Non-pigmented ciliary epithelial cell (primary cell): ENCODE results near the gene FAM90A1.
"Not testable (repeated sequence)": the region's sequence is repeated elsewhere in the genome, so short reads cannot be mapped to it uniquely, and the experiment has no call there.

ENCODE experiments used
- DNase-seq: peaks from one replicate; pipeline ENCODE4 v3.0.0-alpha.2; 2010; ENCODE audit warnings: low read depth

The FAM90A1 gene, protein sequence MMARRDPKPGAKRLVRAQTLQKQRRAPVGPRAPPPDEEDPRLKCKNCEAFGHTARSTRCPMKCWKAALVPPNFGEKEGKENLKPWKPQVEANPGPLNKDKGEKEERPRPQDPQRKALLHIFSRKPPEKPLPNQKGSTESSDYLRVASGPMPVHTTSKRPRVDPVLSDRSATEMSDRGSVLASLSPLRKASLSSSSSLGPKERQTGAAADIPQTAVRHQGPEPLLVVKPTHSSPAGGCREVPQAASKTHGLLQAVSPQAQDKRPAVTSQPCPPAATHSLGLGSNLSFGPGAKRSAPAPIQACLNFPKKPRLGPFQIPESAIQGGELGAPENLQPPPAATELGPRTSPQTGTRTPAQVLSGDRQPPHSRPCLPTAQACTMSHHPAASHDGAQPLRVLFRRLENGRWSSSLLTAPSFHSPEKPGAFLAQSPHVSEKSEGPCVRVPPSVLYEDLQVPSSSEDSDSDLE

DNA sequence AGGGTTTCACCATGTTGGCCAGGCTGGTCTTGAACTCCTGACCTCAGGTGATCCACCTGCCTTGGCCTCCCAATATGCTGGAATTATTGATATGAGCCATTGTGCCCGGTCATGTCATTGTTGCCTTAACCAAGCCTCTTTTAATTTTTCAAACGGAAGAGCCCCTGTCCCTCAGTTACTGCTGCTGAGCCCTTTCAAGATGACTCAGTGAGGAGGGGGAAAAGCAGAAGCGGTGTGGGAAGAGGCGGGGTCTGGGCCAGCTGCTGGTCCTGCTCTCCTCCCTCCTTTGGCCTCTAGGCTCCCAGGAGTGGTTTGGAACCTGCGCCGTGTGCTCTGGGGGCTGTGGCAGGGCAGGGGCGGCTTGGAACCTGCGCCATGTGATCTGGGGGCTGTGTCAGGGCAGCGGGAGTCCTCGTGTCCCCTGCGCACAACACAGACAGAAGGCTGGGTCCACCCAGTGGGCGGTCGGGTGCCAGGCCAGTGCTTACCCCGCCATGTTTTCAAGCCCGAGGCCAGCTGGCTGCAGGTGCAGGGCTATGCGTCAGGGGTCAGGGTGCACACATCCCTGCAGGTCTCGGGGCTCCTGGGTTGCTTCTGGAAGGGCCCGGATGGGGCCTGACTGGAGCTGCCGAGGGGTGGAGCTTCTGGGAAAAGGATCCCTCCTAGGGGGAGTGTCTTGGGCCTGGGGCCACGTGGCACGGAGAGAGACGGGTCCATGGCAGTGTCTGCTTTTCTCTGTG lies at the start of gene FAM90A1:
Gene FAM90A1, minus strand, starts transcription at position 627 of the 740 bp plus-strand sequence. CDS start 2,786 bp downstream, outside the sequence.
- DNase-seq, result not testable (repeated sequence)

DNA sequence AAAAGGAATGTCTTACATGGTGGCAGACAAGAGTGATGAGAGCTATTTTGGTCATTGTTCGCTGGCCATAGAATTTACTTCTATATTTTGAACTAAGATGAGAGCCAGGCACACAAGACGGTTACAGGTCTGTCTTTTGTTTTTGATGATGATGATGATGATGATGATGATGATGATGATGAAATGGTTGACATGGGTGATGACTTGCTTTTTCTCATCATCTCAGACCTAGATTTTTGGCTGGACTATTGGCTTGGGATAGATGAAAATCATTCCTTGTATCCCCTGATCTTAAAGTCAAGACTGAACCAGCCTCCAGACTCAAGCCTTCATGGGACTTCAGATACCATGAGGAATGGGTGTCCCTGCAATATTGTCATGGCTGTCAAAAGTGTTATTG lies 49.0 kb upstream of the FAM90A1 start:
- not testable (repeated sequence) for DNase-seq

DNA sequence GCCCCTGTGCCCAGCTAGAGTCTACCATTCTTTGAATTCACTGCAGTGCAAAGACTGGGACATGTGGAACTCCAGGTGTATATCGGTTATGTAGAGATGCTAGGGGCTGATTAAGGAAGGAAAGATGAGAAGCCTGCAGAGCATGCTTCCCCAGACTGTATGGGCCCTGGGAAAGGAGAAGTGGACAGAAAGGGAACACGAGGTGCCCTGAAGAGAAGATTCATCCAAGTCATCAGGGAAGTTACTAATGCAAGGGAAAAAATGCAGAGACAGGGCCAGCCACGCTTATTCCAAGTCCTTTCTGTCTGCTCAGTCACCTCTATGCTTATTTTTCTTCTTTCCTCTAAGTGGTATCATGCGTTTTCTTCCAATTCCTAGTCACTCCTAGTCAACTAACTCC lies 39.3 kb upstream of the FAM90A1 start:
- DNase-seq, result not testable (repeated sequence)

DNA sequence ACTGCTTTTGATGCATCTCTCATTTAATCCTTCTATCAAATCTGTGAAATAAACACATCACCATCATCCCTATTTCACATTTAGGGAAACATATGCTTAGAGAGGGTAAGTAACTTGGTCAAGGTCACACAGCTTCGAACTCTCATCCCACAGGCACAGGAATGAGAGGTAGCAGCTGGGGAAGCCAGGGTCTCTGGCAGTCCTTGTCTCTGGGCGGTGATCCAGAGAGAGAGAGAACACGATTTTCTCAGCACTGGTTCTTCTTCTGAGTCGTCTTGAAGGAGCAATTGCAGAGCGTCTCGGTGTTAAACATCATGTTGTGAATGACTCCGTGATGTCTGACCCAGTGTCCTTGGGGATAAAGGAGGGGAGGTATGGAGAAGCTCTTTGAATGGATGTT lies 36.8 kb upstream of the FAM90A1 start:
- DNase-seq, result not testable (repeated sequence)

DNA sequence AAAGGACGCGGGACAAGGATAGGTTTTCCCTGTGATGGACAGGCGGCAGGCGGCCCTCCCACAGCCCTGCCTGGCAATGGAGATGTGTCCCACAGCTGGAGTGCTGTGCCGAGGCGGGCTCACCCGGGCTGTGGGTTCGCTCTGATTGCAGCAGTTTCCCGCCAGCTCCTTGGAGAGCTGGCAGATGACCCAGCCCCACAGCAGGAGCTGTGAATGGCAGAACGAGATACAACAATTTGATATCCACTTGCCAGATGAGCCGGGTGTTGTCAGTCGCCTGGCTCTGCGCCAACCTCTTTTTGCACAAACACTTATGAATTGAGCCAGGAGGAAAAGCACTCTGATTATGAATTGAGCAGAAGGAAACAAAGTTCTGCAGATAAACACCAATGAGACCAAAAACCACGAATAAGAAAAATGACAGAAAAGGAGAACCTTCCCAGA lies 33.7 kb upstream of the FAM90A1 start:
- DNase-seq, result not testable (repeated sequence)

DNA sequence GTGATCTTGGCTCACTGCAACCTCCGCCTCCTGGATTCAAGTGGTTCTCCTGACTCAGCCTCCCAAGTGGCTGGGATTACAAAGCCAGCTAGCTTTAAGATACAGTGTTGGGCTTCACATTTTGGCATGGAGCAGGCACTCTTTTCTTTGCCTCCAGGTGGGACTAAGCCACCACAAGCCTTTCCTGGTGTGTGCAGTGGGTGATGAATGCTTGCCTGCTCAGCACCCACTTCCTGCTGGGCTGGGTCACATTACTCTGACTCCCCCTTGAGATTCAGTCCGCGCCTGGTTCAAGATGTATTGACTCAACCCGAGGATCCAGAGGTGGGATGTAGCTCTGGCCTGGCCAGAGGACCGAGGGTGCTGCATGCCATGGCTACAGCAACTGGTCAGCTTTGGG lies 28.9 kb upstream of the FAM90A1 start:
- DNase-seq, result not testable (repeated sequence)

DNA sequence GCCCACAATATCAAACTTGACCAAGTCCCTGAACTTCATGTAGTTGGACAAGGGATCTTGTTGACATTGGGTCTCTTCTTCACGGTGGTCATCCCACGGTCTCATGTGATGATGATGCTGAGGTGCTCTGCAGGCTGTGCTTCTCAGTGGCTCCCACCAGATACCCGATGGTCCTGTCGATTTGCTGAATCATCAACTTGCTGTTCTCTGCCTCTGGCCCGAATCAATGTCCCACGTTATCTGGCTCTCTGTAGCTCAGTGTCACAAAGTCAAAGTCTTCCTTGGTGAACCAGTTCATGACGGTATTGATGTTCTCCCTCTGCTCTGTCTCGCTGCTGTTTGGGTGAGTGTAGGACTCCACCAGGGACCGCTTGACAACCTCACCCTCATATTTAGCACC lies 27.3 kb upstream of the FAM90A1 start:
- DNase-seq, result not testable (repeated sequence)

DNA sequence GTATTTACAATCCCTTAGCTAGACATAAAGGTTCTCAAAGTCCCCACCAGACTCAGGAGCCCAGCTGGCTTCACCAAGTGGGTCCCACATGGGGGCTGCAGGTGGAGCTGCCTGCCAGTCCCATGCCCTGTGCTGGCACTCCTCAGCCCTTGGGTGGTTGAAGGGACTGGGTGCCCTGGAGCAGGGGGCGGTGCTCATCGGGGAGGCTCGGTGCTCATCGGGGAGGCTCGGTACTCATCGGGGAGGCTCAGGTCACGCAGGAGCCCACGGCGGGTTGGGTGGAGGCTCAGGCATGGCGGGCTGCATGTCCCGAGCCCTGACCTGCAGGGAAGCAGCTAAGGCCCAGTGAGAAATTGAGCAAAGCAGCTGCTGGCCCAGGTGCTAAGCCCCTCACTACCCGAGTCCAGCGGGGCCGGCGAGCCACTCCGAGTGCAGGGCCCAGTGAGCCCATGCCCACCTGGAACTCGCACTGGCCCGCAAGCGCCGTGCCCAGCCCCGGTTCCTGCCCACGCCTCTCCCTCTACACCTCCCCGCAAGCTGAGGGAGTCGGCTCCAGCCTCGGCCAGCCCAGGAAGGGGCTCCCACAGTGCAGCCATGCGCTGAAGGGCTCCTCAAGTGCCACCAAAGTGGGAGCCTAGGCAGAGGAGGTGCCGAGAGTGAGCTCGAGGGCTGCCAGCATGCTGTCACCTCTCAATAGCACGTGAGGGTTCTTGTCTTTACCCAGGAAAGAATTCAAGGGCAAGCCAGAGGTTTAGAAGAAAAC lies 24.8 kb upstream of the FAM90A1 start:
- not testable (repeated sequence) for DNase-seq

DNA sequence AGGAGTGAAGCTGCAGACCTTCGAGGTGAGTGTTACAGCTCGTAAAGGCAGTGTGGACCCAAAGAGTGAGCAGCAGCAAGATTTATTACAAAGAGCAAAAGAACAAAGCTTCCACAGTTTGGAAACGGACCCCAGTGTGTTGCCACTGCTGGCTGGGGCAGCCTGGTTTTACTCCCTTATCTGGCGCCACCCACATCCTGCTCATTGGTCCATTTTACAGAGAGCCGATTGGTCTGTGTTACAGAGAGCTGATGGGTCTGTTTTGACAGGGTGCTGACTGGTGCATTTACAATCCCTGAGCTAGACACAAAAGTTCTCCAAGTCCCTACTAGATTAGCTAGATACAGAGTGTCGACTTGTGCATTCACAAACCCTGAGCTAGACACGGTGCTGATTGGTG lies 24.2 kb upstream of the FAM90A1 start:
- DNase-seq, result not testable (repeated sequence)

DNA sequence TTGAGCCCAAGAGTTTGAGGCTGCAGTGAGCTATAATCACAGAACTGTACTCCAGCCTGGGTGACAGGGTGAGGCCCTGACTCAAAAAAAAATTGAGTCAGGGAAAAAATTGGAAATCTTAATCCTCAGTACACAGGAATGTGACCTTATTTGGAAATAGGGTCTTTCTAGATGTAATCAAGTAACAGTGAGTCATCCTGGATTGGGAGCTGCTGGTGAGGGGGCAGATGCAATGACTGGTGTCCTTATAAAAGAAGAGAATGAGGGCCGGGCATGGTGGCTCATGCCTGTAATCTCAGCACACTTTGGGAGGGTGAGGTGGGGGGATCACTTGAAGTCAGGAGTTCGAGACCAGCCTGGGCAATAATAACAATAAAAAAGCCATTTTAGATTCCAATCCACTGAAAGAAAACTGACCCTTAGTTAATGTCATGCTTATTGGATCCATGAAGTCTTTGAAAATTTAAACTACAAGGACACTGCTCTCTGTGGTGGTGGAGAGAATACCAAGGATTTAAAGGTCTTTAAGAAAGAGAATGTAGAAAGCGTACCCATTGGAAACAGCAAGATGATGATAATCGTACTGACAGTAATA lies 19.6 kb upstream of the FAM90A1 start:
- DNase-seq, result not testable (repeated sequence)

DNA sequence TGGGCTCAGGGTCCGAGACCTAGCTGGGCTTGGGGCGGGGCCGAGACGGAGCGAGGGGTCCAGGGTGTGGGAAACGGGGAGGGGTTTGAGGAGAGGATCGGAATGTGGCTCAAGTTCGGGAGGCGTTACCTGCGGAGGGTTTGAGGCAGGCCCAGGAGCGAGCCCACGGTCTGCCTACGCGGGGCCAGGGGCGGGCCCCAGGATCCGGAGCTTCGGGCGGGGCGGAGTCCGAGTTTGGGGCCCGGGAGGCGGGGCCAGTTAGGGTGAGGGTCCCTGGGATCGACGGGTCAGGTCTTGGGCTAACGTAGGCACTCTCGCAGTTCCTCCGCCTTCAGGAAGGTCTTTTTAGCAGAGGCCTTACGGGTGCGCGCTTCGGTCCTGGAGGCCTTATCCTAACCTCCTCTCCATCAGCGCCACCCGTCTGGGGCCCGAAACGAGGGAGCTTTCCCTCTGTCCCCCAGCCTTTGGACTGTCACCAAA lies 16.3 kb upstream of the FAM90A1 start:
- DNase-seq, result not testable (repeated sequence)

DNA sequence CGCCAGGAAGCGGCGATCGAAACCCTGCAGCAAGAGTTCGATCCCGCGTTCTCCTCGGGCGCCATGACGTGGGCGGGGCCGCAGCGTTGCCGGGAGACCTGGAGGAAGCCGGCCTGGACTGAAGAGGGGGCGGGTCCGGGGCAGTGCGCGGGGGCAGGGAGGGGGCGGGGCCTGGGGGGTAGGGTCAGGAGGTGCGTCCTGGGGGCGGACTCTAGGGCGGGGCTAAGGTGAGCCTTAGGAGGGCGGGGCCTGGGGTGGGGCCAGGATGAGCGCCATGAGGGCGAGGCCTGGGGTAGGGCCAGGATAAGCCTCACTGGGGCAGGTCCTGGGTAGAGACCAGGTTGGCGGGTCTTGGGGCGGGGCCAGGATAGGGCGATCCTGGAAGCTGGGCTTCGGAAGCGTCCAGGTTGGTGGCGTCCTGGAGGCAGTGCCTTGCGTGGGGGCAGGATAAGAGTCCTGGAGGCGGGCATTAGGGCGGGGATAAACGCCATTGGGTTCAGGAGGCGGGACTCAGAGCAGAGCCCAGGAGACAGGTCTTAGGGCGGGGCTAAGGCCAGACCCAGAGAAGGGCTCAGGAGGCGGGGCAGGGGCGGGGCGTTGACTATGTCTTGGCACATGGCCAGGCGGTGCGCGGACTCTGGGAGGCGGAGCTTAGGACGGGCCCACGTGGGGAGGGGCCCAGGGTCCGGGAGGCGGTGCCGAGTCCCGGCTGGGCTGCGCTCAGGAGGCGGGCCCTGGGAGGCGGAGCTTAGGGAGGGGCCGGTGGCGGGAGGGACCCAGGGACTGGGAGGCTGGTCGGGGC lies 15.7 kb upstream of the FAM90A1 start:
- DNase-seq, result peak; percentile 74

DNA sequence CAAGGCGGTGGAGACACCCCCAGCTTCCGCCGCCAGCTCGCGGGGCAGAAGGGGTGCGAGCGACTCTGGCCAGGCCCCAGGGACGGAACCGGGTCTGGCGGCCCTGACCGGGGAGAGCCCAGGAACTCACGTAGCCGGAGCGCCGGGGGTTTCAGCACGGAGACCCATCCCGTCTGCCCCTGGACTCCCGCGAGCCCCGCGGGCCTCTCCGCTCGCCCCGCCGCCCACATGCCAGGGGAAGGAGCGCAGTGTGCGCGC lies 15.1 kb upstream of the FAM90A1 start:
- not testable (repeated sequence) for DNase-seq

DNA sequence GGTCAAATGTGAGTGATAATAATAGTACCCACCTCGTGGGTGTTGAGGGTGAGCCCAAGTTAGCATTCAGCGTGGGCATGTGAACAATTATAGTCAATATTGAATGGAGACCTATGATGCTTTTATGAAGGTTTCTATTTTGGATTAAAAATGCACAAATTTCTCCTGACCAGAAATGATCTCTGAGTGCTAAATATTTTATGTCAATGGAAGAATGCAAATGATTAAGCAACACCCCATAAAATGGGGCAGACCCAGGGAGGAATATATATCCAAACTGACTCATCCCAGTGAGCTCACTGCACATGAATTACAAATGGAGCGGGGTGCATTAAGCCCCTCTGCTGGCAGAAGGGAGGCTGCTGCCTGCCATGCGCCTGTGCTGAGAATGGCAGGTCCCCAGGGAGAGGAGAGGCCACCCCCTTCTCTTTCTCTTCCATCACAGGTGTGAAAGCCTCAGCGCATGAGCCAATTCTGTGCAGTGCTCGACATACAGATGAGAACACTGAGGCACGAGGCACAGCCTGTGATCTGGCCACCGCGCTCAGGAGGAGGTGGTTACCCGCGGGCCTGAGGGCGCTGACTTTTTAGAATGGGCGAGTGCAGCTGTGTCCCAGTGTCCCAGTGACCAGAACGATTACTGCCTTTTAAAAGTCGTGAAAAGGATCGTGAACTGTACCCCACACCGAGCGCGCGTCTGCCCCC lies 14.7 kb upstream of the FAM90A1 start:
- not testable (repeated sequence) for DNase-seq

DNA sequence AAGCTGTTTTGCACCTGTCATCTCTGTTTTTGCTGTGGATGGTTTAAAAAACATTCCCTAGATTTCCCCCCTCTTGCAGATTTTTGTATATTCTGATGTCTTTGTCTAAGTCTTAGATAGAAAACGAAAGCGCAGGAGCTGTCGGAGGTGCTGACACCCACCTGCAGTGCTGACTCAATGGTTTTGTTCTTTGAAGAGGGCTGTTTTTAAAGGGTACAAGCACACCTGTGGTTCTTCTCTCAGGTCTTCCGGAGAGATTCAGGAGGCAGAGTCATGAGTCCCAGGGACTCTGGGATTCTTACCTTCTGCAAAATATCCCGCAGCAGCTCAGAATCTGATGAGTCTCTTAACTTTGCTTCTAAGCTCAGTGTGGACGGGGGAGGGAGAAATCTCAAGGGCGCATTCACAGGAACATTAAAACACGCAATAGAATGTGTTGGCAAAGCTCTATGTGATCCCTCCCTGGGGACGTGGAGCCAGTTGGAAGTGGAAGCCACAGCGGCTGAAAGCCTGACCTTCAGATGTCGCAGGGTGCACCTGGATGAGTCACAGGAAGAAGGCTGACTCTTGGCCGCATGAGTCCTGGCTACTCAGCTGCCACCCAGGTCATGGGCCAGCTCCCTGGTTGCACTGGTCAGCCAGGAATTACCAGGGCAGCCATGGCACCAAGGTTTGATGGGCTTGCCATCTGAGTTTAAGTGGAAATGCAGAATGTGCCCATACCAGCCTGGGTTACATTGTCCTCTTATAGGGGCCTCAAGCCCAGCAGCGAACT lies 13.1 kb upstream of the FAM90A1 start:
- not testable (repeated sequence) for DNase-seq

DNA sequence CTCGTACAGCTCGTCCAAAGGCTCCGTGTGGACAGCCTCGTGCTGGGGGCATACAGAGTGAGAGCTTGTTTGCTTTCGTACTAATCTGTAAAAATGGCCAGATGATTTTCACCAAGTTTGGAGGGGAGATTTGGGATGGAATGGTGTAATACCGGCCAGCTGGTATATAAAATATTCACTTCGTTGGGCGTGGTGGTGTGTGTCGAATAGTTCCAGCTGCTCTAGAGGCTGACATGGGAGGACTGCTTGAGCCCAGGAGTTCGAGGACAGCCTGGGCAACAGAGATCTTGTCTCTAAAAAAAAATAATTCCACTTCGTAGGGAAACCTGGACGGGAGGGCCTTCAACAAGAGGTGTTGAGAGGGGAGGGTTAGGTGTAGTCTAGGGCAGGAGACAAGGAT lies 9.6 kb upstream of the FAM90A1 start:
- DNase-seq, result not testable (repeated sequence)

DNA sequence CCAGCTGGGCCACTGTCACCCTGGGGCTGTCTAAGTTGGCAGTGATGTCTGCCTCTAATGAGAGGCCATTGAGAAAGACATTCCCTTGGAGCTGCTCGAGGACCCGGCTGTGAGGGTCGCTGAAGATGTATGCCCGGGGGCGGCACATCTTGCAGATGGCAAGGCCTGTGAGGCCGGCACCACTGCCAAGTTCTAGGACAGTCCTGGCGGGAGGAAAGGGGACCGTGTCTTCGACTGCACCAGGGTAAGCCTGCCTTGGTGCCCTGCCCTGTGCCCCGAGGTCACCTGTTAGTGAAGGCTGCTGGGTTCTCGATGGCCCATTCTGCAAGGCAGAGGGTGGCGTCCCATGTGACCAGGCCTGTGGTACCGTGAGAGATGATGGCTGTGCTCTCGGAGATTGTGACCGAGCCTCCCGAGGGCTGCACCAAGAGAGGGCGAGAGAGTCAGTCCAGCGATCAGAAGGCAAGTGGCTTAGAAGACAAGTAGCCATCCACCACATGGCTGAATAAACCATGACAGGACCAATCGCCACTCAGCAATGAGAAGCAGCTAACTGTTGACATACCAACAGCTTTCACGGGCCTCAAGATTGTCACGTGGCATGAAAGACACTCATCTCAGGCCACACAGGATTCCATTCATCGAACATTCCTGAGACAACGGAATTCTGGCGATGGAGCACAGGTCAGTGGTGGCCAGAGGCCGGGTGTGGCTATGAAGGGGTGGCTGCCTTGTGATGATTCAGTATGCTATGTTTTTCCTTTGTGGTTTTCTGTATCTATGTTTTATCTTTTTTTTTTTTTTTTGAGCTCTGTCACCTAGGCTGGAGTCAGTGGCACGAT lies 8.1 kb upstream of the FAM90A1 start:
- peak; percentile 82 for DNase-seq

DNA sequence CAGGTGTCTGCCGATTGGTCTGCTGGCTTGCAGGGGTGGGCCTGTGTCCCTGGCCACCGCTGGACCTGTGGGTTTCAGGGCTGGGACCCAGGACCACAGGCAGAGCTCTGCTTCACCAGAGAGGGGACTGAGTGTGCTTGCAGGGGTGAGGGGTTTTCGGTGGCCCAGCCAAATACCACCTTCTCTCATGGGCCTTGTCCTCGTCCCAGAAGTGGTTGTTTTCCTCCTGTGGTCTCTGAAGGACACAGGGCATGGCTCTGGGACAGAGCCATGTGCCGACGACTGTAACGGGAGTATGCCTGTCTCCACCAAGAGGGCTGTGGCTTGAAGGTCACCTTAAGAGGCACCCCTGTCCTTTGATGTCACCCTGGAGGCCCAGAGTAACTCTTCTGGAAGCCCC lies 7.3 kb upstream of the FAM90A1 start:
- not testable (repeated sequence) for DNase-seq
